HG03521 (cell line): ENCODE data around the gene OAF.
"Not testable (repeated sequence)": the region's sequence is repeated elsewhere in the genome, so short reads cannot be mapped to it uniquely, and the experiment has no call there.

Experiments
- ATAC-seq: cut with Tn5 transposase; IDR thresholded peaks from one replicate; pipeline ENCODE4 v1.9.1; 2021; ENCODE audit warnings: mild to moderate bottlenecking, moderate library complexity; ENCODE audit not compliant: unreplicated experiment

Gene OAF

DNA sequence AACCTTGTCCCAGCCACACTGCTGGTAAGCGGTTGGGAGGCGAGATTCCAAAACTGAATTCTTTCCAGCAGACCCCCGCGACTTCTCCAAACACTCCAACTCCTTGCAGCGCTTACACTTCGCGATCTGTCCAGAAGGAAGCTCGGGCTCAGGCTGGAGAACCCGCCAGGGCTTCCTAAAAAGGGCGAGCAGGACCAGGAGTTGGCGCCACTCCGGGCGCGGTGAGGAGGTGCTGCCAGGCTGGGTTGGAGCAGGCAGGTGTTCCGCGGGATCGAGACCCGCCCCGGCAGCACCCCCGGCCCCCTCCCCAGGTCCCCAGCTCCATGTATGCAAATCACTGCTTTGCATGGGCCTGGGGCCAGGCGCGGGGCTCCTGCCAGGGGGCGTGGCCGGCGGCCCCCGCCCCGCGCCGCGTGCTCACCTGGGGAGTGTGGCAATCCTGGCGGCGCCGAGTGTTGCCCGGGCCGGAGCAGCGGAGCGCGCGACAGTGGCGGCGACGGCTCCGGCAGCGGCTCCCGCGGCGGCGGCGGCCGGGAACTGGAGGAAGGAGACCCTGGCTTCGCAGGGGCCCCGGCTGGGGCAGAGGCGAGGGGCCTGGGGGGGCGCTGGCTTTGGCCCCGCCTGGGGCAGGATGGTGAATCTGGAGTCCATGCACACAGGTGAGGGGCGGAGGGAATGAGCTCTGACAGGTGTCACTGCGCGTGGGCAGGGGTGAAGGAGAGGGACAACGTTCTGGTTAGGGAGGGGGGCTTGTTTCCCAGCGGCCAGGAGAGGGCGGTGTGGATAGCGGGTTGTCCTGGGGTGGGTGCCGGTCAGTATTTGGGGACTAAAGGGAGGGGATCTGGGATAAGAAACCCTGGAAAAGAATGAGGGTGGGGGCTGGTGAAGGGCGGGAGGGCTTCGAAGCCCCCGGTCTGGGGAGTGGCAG is 29.1 kb downstream of the OAF start, which contains the start of gene POU2F3:
Gene POU2F3, plus strand, starts transcription at position 428 of the 928 bp plus-strand sequence. Its CDS starts 204 bp downstream, at position 632.
- no peak for ATAC-seq

- no peak for ATAC-seq
These were observed 30.0 kb downstream of the OAF start for GRCh38 chr11:120240866-120241265.

DNA sequence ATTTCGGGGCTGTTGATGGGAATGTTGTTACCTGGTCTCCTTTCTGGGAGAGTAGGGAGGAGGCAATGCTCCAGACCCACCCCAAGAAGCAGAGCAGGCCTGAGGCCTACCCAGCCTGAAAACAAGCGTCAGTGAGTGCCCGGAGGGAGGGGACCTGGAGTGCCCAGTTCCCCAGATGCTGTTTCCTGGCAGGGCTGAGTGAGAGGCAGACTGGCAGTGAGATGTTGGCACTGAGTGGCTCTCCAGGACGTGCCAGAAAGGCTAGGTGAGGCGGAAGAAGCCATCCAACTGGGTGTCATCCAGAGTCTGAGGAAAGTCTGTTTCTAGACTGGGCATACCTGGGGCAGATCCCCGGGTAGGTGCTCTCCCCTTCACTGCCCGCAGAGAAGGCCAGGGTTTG is 30.4 kb downstream of the OAF start:
- ATAC-seq = no peak

GRCh38 chr11:120243221-120243620 is 32.4 kb downstream of the OAF start:
- no peak for ATAC-seq

DNA sequence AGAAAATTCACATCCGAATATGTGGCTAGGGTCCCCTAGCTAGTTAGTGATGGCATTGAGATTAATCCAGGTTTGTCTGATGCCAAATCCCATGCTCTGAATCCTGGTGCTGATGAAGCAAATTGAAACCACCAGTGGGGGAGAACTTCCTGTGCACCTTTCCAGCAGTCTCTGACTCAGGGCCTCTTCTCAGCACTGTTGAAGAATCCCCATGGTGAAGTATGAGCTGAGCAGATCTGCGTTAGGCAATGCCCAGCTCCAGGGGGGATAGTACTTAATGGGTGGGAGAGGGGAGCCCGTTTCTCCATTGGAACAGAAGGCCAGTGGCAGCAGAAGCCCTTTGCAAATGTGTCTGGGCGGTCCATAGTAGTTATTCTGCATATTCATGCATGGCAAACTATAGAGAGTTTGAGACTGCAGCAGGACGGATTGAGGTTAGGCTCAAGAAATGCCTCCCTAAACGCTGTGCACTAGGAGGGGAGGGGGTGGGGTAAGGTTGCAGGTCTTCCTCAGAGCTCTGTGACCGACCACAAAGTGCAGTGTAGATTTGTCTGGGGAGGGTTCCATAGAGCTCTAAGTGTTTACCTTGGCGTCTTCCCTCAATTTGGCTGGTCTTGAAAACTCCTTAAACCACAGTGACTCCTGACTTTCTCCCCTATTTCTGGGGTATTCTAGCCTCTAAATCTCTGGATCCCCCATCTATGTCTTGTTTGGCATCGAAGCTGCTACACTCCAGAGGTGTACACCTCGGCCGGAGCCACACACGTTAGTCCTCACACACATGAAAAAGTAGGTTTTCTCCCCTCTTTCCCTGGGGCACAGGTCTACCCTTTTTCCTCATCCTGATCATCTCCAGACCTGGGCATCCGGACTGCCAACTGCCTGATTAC is 33.9 kb downstream of the OAF start:
- no peak for ATAC-seq

DNA sequence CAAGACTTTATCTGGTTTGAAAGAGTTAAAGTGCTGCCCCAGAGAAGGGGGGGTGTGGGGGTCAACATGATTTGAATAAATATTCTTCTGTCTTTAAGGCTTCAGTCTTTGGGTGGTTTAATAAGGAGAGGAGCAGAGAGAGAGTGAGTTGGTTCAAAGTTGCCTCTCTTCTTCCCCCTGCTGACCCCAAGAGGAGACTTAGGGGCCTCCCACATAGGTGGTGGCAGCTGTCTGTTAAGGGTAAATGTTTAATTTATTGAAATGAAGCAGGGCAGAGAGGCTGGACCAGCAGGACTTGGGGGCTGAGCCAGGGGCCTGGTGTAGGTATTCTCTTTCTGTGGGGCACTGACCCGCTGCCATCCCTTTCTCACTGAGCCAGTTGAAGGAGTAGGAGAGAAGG is 34.6 kb downstream of the OAF start:
- no peak for ATAC-seq

- peak; percentile 53 for ATAC-seq
These were observed 37.9 kb downstream of the OAF start for GRCh38 chr11:120248551-120249278.

GRCh38 chr11:120249279-120250262 is 38.7 kb downstream of the OAF start:
- ATAC-seq = no peak

- ATAC-seq = not testable (repeated sequence)
These were observed 42.5 kb downstream of the OAF start for GRCh38 chr11:120253377-120253776.

DNA sequence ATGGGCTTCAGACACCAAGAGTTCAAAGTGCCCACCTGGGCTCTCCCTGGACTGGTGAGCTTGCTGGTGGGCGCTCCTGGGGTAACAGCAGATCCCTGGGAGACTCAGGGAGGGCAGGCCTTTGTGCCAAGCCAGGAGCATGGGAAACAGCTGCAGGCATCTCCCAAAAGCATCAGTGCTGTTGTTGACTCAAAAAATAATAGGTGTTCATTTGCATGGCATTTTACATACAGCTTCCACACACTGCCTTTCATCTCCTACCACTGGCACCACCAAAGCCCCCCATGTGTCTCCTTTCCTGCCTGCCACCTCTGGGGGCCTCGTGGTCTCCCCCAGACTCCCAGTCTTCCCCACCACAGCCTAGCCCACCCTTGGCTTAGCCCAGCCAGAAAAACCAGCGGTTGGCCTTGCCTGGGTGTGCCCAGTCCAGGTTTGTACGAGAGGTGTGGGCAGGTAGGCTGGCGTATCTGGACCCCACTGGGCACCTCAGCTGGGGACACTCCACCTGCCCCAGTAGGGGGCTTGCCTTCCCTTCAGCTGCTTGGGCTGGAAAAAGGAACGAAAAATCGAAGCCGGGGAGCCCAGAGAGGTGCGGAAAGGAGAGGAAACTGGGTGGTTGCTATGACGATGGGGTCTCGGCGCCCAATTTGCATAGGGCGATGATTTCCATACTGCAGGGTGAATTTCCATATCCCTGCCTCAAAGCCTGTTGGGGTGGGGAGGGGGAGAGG is 44.1 kb downstream of the OAF start:
- ATAC-seq = no peak

- ATAC-seq = no peak
These were observed 44.7 kb downstream of the OAF start for GRCh38 chr11:120255519-120255866.

DNA sequence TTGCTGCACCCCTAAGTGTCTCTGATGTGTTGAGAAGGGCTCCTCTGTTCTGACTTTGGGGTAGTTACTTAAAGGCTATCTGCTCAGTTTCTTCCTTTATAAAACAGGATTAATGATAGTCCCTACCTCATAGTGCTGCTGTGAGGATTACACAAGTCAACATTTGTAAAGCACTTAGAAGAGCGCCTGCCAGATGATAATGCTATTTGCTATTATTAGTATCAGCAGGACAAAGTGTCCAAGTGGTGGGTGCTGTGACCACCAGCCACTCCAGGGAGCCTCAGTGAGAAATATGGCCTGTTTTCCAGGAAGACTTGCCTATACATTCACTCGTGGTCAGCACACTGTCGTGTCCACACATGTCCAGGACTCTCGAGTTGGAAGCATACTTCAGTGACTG is 45.3 kb downstream of the OAF start:
- ATAC-seq = no peak

DNA sequence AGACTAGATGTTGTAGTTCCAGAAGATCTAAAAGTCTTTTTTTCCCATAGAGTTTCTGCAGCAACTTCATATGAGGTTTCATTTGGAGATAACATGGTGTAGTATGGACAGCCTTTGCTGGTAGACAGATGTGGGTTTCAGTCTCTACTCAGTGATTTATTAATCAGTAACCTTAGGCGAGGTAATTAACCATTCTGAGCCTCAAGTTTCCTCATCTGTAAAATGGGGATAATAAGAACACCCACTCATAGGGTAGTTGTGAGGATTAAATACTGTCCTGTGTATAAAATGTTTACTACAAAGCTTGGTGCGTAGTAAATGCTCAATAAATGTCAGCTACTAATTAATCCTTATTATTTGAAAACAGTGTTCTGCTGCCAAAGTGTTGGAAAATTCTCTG is 45.9 kb downstream of the OAF start:
- ATAC-seq = no peak

- ATAC-seq = no peak
These were observed 46.5 kb downstream of the OAF start for GRCh38 chr11:120257346-120257745.

GRCh38 chr11:120258661-120259060 is 47.8 kb downstream of the OAF start:
- ATAC-seq = no peak

- no peak for ATAC-seq
These were observed 48.4 kb downstream of the OAF start for GRCh38 chr11:120259241-120259640.

GRCh38 chr11:120259988-120260565 is 49.2 kb downstream of the OAF start:
- no peak for ATAC-seq

- no peak for ATAC-seq
These were observed 49.8 kb downstream of the OAF start for GRCh38 chr11:120260616-120261015.

- ATAC-seq = no peak
These were observed 50.5 kb downstream of the OAF start for GRCh38 chr11:120261321-120261720.
